Tibial nerve (tissue), 4 donors: ENCODE measurements around the gene BEND5.

ENCODE experiments used
- CTCF ChIP-seq, 5 experiments: fragments of 200-600 bp in 3 of 5; fragments of 450-650 bp in 2 of 5; sonication (generic) in 3 of 5; IDR thresholded peaks; one replicate each; pipeline ENCODE4 v1.5.1; 2016 to 2019; ENCODE audit warnings: antibody characterized with exemption in 5 of 5, mild to moderate bottlenecking in 3 of 5, moderate library complexity in 2 of 5
- EP300 ChIP-seq, 2 donors: sonication (generic); formaldehyde crosslinking; IDR thresholded peaks; one replicate each; pipeline ENCODE4 v1.6.1; 2017; ENCODE audit warnings: antibody characterized with exemption in 2 of 2, mild to moderate bottlenecking in 1 of 2
- POLR2A ChIP-seq, 2 donors: fragments of 450-650 bp; IDR thresholded peaks; one replicate each; pipeline ENCODE4 v1.6.1; 2017; ENCODE audit warnings: antibody characterized with exemption in 2 of 2, mild to moderate bottlenecking in 2 of 2, moderate library complexity in 2 of 2

- TF ChIP-seq POLR2A (IDR thresholded peaks at IDR 0.05) (no peak), CTCF (IDR thresholded peaks at IDR 0.05) (no peak), EP300 (IDR thresholded peaks at IDR 0.05) (no peak)
Measured at GRCh38 chr1:48718705-48719104, 58.0 kb downstream of the BEND5 start.
